Liver (tissue), 9 donors: ENCODE results near the gene EFNB1. TPM values are rescaled to one million over a fixed set of nuclear protein-coding genes. Genes with fewer than 3 reads are reported as not detected.

Source experiments
- DNase-seq: peaks from one replicate; pipeline ENCODE4 v3.0.0-alpha.2; 2017; ENCODE audit warnings: low spot score
- H3K27ac ChIP-seq, 2 donors: one replicate each; pipeline ENCODE4 v1.7.0; 2013; ENCODE audit warnings: inconsistent platforms in 2 of 2, low read length in 2 of 2, control low read depth in 1 of 2, low read depth in 1 of 2, mild to moderate bottlenecking in 1 of 2
- H3K27me3 ChIP-seq, 4 donors: one replicate each; pipeline versions ENCODE4 v1.6.1 to v1.7.0; 2013; ENCODE audit warnings: low read length in 3 of 4, inconsistent platforms in 1 of 4, mild to moderate bottlenecking in 1 of 4, moderate library complexity in 1 of 4; ENCODE audit not compliant: control insufficient read depth in 4 of 4, insufficient read depth in 4 of 4
- H3K36me3 ChIP-seq, 4 donors: one replicate each; pipeline versions ENCODE4 v1.6.1 to v1.7.0; 2013; ENCODE audit warnings: low read length in 3 of 4, mild to moderate bottlenecking in 3 of 4, low read depth in 1 of 4, moderate library complexity in 1 of 4; ENCODE audit not compliant: control insufficient read depth in 4 of 4, insufficient read depth in 3 of 4
- H3K4me1 ChIP-seq, 4 donors: one replicate each; pipeline versions ENCODE4 v1.6.1 to v1.7.0; 2013; ENCODE audit warnings: low read length in 3 of 4, mild to moderate bottlenecking in 3 of 4, moderate library complexity in 1 of 4; ENCODE audit not compliant: control insufficient read depth in 4 of 4, insufficient read depth in 4 of 4
- H3K4me3 ChIP-seq, 3 donors: one replicate each; pipeline versions ENCODE4 v1.6.1 to v1.7.0; 2013; ENCODE audit warnings: low read length in 3 of 3, control low read depth in 1 of 3, low read depth in 1 of 3, mild to moderate bottlenecking in 1 of 3
- H3K9ac ChIP-seq, 2 donors: one replicate each; pipeline ENCODE4 v1.7.0; 2013; ENCODE audit warnings: low read length in 2 of 2, mild to moderate bottlenecking in 2 of 2, moderate library complexity in 2 of 2, control low read depth in 1 of 2, low read depth in 1 of 2
- H3K9me3 ChIP-seq, 4 donors: one replicate each; pipeline versions ENCODE4 v1.6.1 to v1.7.0; 2013; ENCODE audit warnings: low read length in 3 of 4; ENCODE audit not compliant: control insufficient read depth in 4 of 4
- CTCF ChIP-seq: fragments of 150-350 bp; IDR thresholded peaks from 2 replicates; pipeline ENCODE4 v1.5.1; 2017; ENCODE audit warnings: improper control_type of control experiment, low read depth, low read length; ENCODE audit not compliant: missing input control
- EGR1 ChIP-seq, 2 donors: IDR thresholded peaks; 2 replicates each; pipeline ENCODE4 v1.6.1; 2016 to 2018; ENCODE audit warnings: antibody characterized with exemption in 2 of 2, low read depth in 2 of 2
- GABPA ChIP-seq, 2 donors: IDR thresholded peaks in 1 of 2; conservative IDR thresholded peaks in 1 of 2; 2 replicates each; pipeline ENCODE4 v1.6.1; 2016; ENCODE audit warnings: antibody characterized with exemption in 2 of 2, mild to moderate bottlenecking in 1 of 2, moderate library complexity in 1 of 2
- HNF4G ChIP-seq: IDR thresholded peaks from 2 replicates; pipeline ENCODE4 v1.6.1; 2016; ENCODE audit warnings: antibody characterized with exemption
- JUND ChIP-seq, 2 donors: IDR thresholded peaks; 2 replicates each; pipeline ENCODE4 v1.6.1; 2016; ENCODE audit warnings: antibody characterized with exemption in 2 of 2
- MAX ChIP-seq: IDR thresholded peaks from 2 replicates; pipeline ENCODE4 v1.6.1; 2016; ENCODE audit warnings: antibody characterized with exemption
- NR2F2 ChIP-seq: IDR thresholded peaks from 2 replicates; pipeline ENCODE4 v1.6.1; 2016; ENCODE audit warnings: antibody characterized with exemption
- RAD21 ChIP-seq, 2 donors: IDR thresholded peaks; 2 replicates each; pipeline ENCODE4 v1.6.1; 2016; ENCODE audit warnings: antibody characterized with exemption in 2 of 2, mild to moderate bottlenecking in 2 of 2
- REST ChIP-seq: IDR thresholded peaks from 2 replicates; pipeline ENCODE4 v1.6.1; 2016; ENCODE audit warnings: antibody characterized with exemption, mild to moderate bottlenecking
- RXRA ChIP-seq, 2 donors: IDR thresholded peaks; 2 replicates each; pipeline ENCODE4 v1.6.1; 2017 to 2018; ENCODE audit warnings: antibody characterized with exemption in 2 of 2, mild to moderate bottlenecking in 1 of 2
- TAF1 ChIP-seq: conservative IDR thresholded peaks from 2 replicates; pipeline ENCODE4 v1.6.1; 2016; ENCODE audit warnings: antibody characterized with exemption, mild to moderate bottlenecking
- WGBS: extraction: QIAGEN DNeasy Blood & Tissue Kit; methylation state at CpG from one replicate; pipeline ENCODE4 v1.1.7; 2013; 5-methylcytosine and 5-hydroxymethylcytosine counted together
- polyA plus RNA-seq, 2 donors: library from polyadenylated mRNA; stranded (reverse) in 1 of 2; unstranded in 1 of 2; fragments of 200-250 nt in 1 of 2; fragments of >200 nt in 1 of 2; fragmentation: Nextera tagmentation in 1 of 2; extraction: Ambion mirVana in 1 of 2; gene quantifications; one replicate each; pipeline versions ENCODE4 v1.2.1 to v1.2.3, GENCODE V29; 2013 to 2015
- total RNA-seq, 2 donors: library from RNA; depleted of rRNA; stranded (reverse); fragments of >200 nt; gene quantifications; one replicate each; pipeline ENCODE4 v1.2.3, GENCODE V29; 2014
- TF ChIP-seq, protein P1 (sequence below): IDR thresholded peaks from 2 replicates; pipeline ENCODE4 v1.6.1; 2016; ENCODE audit warnings: antibody characterized with exemption
- TF ChIP-seq, protein P2 (sequence below): IDR thresholded peaks from 2 replicates; pipeline ENCODE4 v1.6.1; 2016; ENCODE audit warnings: antibody characterized with exemption
- donor health status: healthy.
- donor health status: healthy.
- donor health status: healthy.
- donor health status: healthy.
- donor health status: healthy.

The EFNB1 gene
- total and polyA plus RNA-seq, 4 donors, result 3.6 to 8.9 (median 8.1) TPM

GRCh38 chrX:68883800-68884199 lies 55.0 kb downstream of the EFNB1 start:
- no peak for DNase-seq

More at GRCh38 chrX:68883800-68884199, 55.0 kb downstream of the EFNB1 start:
- peaks cover 0 to 4% (median 0%) of the 10 kb centered on the region in 4 donors for H3K27me3 ChIP-seq
- H3K9me3 ChIP-seq, result peaks cover 0 to 2% (median 0%) of the 10 kb centered on the region in 4 donors
- no peak overlapping the region for H3K4me3 ChIP-seq
- H3K27ac ChIP-seq, result no peak overlapping the region
- no peak overlapping the region for H3K9ac ChIP-seq
- WGBS, result 60% methylated on average over 2 of the region's 2 CpGs
- H3K36me3 ChIP-seq, result no peaks in the 10 kb centered on the region
- H3K4me1 ChIP-seq, result peaks cover 0 to 6% (median 0%) of the 10 kb centered on the region in 4 donors
- TF ChIP-seq, protein P1, sequence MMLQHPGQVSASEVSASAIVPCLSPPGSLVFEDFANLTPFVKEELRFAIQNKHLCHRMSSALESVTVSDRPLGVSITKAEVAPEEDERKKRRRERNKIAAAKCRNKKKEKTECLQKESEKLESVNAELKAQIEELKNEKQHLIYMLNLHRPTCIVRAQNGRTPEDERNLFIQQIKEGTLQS, result no peak
- no peak for TF ChIP-seq RXRA (IDR thresholded peaks at IDR 0.05)
- TF ChIP-seq MAX, result no peak
- TF ChIP-seq HNF4G, result no peak
- TF ChIP-seq CTCF, result no peak
- TF ChIP-seq TAF1, result no peak
- TF ChIP-seq, protein P2, sequence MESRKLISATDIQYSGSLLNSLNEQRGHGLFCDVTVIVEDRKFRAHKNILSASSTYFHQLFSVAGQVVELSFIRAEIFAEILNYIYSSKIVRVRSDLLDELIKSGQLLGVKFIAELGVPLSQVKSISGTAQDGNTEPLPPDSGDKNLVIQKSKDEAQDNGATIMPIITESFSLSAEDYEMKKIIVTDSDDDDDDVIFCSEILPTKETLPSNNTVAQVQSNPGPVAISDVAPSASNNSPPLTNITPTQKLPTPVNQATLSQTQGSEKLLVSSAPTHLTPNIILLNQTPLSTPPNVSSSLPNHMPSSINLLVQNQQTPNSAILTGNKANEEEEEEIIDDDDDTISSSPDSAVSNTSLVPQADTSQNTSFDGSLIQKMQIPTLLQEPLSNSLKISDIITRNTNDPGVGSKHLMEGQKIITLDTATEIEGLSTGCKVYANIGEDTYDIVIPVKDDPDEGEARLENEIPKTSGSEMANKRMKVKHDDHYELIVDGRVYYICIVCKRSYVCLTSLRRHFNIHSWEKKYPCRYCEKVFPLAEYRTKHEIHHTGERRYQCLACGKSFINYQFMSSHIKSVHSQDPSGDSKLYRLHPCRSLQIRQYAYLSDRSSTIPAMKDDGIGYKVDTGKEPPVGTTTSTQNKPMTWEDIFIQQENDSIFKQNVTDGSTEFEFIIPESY, result no peak
- no peak for TF ChIP-seq REST
- TF ChIP-seq GABPA (IDR thresholded peaks at IDR 0.05 in 1 of 2, conservative IDR thresholded peaks at IDR 0.05 in 1 of 2), result no peak
- TF ChIP-seq RAD21 (IDR thresholded peaks at IDR 0.05), result no peak
- no peak for TF ChIP-seq JUND (IDR thresholded peaks at IDR 0.05)
- no peak for TF ChIP-seq EGR1 (IDR thresholded peaks at IDR 0.05; ENCODE audit: low read depth in 2 of 2)
- no peak for TF ChIP-seq NR2F2
